ENCODE results near the gene CLTCL1. TPM values are rescaled to one million over a fixed set of nuclear protein-coding genes. Genes with fewer than 3 reads are reported as not detected.

The CLTCL1 gene
- total RNA-seq, 4 donors from 2014 or later, result 3.8 to 8.6 (median 5.6) TPM

DNA sequence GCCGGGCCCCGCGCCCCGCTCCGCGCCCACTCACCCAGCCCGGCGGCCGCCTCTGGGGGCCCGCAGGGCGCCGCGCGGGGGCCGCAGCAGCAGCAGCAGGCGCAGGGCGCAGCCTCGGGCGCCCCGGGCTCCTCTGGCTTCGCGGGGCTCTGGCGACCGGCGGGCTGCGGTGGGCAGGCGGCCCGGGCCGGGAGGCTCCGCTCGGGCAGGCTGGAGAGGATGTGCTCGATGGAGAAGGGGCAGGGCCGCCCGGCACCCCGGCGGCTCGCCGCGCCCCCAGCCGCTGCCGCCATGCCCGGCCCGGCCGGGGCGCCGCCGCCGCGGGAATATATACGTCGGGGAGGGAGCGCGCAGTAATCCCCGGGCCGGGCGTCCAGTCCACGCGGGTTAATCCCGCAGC is 141.5 kb downstream of the CLTCL1 start, which contains the start of gene GSC2:
TSS of gene GSC2 (minus strand) at position 302 of the 400 bp plus-strand sequence. CDS start at position 293, 9 bp downstream.
- no peaks in the 10 kb centered on the region for H3K36me3 ChIP-seq
- H3K4me1 ChIP-seq, result peaks cover 0 to 10% (median 8%) of the 10 kb centered on the region in 4 donors
- intact Hi-C loops (cut with DNase I; ENCODE audit: low total_unique reads), result no loop called here
- no peak within 1 kb of the TSS for H3K27ac ChIP-seq
- 3% methylated on average over 26 of the region's 59 CpGs; no CpG with 5 or more reads in 1 of the 2 donors for WGBS, 2 donors (ENCODE audit: low coverage in 1 of 2)
- no peak for TF ChIP-seq POLR2AphosphoS5 (IDR thresholded peaks at IDR 0.05)
- peaks cover 0 to 4% of the 10 kb centered on the region in 2 donors for H3K9me3 ChIP-seq
- in situ Hi-C loops (cut with MboI; ENCODE audit: low pct_ligation_motif_present in 1 of 4, low pct_unique_long_range_greater_than_20kb in 1 of 4, low sequenced_read_pairs in 3 of 4), result loop anchor here in 1 of 4 donors (25.0 kb wide), 1 partner anchor 487 kb away; no protein-coding TSS in a partner anchor
- no peak for DNase-seq
- H3K27me3 ChIP-seq, result peaks cover 69% of the 10 kb centered on the region
- peak within 1 kb of the TSS in 2 of 4 donors; percentile 22 to 26 for H3K4me3 ChIP-seq

DNA sequence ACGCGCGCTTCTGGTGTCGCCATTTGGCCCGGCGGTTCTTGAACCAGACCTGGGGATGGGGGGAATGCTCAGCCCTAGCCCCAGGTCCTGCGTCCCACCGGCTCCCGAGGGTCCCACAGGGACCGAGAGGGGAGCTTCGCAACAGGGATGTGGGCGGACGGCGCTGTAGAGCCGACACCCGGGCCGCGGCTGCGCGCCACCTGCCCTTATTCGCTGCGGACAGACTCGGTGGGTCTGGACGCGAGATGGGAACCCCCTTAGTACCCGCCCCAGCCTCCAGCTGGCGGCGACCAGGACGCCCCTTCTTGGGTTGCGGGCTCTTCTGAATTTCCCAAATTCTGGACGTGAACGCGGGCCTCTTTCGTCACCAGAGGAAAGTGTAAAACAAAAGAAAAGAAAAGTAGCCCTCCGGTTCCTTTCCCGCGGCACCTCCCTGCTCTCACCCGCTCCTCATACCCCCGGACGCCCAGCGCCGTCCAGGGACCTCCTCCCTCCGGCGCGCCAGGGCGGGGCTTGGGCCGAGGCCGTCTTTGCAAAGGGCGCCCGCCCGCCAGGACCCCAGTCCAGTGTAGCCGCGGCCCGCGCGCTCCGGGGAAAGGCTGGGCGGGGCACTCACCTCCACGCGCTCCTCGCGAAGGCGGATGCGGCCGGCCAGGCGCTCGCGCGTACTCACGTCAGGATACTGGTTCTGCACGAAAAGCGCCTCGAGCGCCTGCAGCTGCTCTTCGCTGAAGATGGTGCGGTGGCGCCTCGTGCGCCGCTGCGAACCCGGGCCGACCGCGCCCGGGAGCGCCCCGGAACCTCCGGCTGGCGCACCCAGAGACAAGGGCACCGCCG is 142.3 kb downstream of the CLTCL1 start:
- intact Hi-C loops (cut with DNase I; ENCODE audit: low total_unique reads), result no loop called here
- peaks cover 65% of the 10 kb centered on the region for H3K27me3 ChIP-seq
- in situ Hi-C loops (cut with MboI; ENCODE audit: low pct_ligation_motif_present in 1 of 4, low pct_unique_long_range_greater_than_20kb in 1 of 4, low sequenced_read_pairs in 3 of 4), result loop anchor here in 1 of 4 donors (25.0 kb wide), 1 partner anchor 488 kb away; no protein-coding TSS in a partner anchor
- no peak for TF ChIP-seq POLR2A (IDR thresholded peaks at IDR 0.05)
- TF ChIP-seq, protein P1, sequence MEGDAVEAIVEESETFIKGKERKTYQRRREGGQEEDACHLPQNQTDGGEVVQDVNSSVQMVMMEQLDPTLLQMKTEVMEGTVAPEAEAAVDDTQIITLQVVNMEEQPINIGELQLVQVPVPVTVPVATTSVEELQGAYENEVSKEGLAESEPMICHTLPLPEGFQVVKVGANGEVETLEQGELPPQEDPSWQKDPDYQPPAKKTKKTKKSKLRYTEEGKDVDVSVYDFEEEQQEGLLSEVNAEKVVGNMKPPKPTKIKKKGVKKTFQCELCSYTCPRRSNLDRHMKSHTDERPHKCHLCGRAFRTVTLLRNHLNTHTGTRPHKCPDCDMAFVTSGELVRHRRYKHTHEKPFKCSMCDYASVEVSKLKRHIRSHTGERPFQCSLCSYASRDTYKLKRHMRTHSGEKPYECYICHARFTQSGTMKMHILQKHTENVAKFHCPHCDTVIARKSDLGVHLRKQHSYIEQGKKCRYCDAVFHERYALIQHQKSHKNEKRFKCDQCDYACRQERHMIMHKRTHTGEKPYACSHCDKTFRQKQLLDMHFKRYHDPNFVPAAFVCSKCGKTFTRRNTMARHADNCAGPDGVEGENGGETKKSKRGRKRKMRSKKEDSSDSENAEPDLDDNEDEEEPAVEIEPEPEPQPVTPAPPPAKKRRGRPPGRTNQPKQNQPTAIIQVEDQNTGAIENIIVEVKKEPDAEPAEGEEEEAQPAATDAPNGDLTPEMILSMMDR (IDR thresholded peaks at IDR 0.05), result no peak
- TF ChIP-seq POLR2AphosphoS5 (IDR thresholded peaks at IDR 0.05), result no peak
- no peak for TF ChIP-seq EP300 (IDR thresholded peaks at IDR 0.05; ENCODE audit: low read depth)
- DNase-seq, result no peak
- H3K4me3 ChIP-seq, result peak overlapping the region in 2 of 4 donors; percentile 22 to 26
- H3K9me3 ChIP-seq, result peaks cover 0 to 4% of the 10 kb centered on the region in 2 donors
- H3K36me3 ChIP-seq, result no peaks in the 10 kb centered on the region
- H3K27ac ChIP-seq, result no peak overlapping the region
- 0 to 13% methylated on average over 3 to 78 of the region's 92 CpGs for WGBS, 2 donors (ENCODE audit: low coverage in 1 of 2)
- H3K4me1 ChIP-seq, result peaks cover 0 to 13% (median 9%) of the 10 kb centered on the region in 4 donors

DNA sequence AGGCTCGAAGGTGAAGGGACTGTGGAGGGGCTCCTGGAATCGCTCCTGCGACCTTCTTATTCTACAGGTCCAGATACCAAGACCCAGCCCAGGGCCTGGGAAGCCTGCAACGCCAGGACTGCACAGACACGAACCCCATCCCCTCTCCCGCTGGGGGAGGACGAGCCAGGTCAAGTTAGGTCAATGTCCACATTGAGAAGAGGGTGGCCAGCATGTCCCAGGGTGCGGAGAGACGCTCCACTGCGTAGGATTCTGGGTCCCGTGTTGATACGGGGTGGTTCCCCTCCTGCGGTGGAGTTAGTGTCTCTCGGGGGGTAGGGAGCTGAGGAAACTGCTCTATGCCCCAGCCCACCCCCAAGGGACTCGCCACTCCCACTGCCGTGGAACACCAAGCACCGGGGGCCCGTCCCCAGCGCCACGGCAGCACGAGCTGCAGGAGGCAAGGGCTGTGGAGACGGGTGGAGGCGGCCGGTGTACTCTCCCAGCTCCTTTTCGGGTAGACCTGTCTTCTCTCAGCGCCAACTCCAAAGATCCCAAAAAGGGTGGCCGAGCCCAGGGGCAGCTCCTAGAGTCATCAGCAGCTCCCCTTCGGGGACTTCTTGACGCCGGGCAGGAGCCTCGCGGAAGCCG is 143.0 kb downstream of the CLTCL1 start:
- Histone ChIP-seq H3K4me1 (peaks cover 3 to 21% (median 16%) of the 10 kb centered on the region in 4 donors), H3K27me3 (peaks cover 57% of the 10 kb centered on the region), H3K4me3 (no peak overlapping the region), H3K9me3 (no peaks in the 10 kb centered on the region), H3K27ac (no peak overlapping the region), H3K36me3 (no peaks in the 10 kb centered on the region)
- no peak for DNase-seq
- WGBS, 2 donors (ENCODE audit: low coverage in 1 of 2), result 52% methylated on average over 31 of the region's 33 CpGs; no CpG with 5 or more reads in 1 of the 2 donors
- intact Hi-C loops (cut with DNase I; ENCODE audit: low total_unique reads), result no loop called here
- in situ Hi-C loops (cut with MboI; ENCODE audit: low pct_ligation_motif_present in 1 of 4, low pct_unique_long_range_greater_than_20kb in 1 of 4, low sequenced_read_pairs in 3 of 4), result loop anchor here in 1 of 4 donors (25.0 kb wide), 1 partner anchor 489 kb away; no protein-coding TSS in a partner anchor
- no peak for TF ChIP-seq EP300 (IDR thresholded peaks at IDR 0.05; ENCODE audit: low read depth)
- TF ChIP-seq, protein P1 (IDR thresholded peaks at IDR 0.05), result no peak
- TF ChIP-seq POLR2AphosphoS5 (IDR thresholded peaks at IDR 0.05), result no peak
- TF ChIP-seq POLR2A (IDR thresholded peaks at IDR 0.05), result no peak

DNA sequence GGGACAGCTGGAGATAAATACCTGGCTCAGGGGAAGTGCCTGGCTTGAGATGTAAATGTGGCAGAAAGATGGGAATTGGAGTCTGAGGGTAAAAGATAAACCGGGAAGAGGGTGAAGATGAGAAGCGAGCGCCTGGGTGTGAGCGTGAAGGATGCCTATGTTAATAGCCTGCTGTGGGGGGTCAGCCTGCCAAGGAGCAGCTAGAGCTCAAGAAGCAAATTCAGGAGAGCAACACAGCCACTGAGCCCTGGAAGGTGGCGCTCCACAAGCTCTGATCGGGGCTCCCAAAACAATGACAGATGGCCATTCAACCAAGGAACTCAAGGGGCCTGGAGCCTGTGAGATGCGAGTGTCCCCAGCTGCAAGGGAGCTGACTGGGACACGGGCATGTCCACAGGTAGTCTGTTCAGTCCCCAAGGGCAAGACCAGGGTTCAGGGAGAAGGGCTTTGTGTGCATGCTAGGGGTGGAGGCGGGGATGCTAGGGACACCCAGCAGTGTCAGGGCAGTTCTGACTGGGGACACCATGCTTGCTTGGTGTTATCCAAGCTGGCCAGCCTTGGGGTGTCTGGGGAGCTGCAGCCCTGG is 144.2 kb downstream of the CLTCL1 start:
- TF ChIP-seq EP300 (IDR thresholded peaks at IDR 0.05; ENCODE audit: low read depth), result no peak
- TF ChIP-seq POLR2AphosphoS5 (IDR thresholded peaks at IDR 0.05), result no peak
- no peak for TF ChIP-seq POLR2A (IDR thresholded peaks at IDR 0.05)
- TF ChIP-seq, protein P1 (IDR thresholded peaks at IDR 0.05), result no peak
- Histone ChIP-seq H3K4me3 (no peak overlapping the region), H3K4me1 (peaks cover 8 to 25% (median 19%) of the 10 kb centered on the region in 4 donors), H3K36me3 (peaks cover 0 to 2% (median 0%) of the 10 kb centered on the region in 4 donors), H3K27me3 (peaks cover 45% of the 10 kb centered on the region), H3K9me3 (no peaks in the 10 kb centered on the region), H3K27ac (no peak overlapping the region)
- 43 to 53% methylated on average over 4 to 9 of the region's 9 CpGs for WGBS, 2 donors (ENCODE audit: low coverage in 1 of 2)
- in situ Hi-C loops (cut with MboI; ENCODE audit: low pct_ligation_motif_present in 1 of 4, low pct_unique_long_range_greater_than_20kb in 1 of 4, low sequenced_read_pairs in 3 of 4), result loop anchor here in 1 of 4 donors (25.0 kb wide), 1 partner anchor 490 kb away; no protein-coding TSS in a partner anchor
- DNase-seq, result no peak
- intact Hi-C loops (cut with DNase I; ENCODE audit: low total_unique reads), result no loop called here
